Prostate gland (tissue), 2 donors: Measurements from ENCODE around the gene MT1E.
A peak's percentile ranks its signal among the peaks of the same experiment; 100 is the strongest.

Experiments used
- POLR2AphosphoS5 ChIP-seq: sonication (generic); formaldehyde crosslinking; IDR thresholded peaks from one replicate; pipeline ENCODE4 v1.6.1; 2017; ENCODE audit warnings: antibody characterized with exemption
- TF ChIP-seq, protein P1 (sequence below), 4 experiments: fragments of 200-600 bp in 2 of 4; fragments of 450-650 bp in 2 of 4; sonication (generic) in 2 of 4; IDR thresholded peaks; 1 replicate in 3 of 4; 2 replicates in 1 of 4; pipeline ENCODE4 v1.5.1; 2016 to 2019; ENCODE audit warnings: antibody characterized with exemption in 4 of 4, mild to moderate bottlenecking in 2 of 4, moderate library complexity in 2 of 4

DNA sequence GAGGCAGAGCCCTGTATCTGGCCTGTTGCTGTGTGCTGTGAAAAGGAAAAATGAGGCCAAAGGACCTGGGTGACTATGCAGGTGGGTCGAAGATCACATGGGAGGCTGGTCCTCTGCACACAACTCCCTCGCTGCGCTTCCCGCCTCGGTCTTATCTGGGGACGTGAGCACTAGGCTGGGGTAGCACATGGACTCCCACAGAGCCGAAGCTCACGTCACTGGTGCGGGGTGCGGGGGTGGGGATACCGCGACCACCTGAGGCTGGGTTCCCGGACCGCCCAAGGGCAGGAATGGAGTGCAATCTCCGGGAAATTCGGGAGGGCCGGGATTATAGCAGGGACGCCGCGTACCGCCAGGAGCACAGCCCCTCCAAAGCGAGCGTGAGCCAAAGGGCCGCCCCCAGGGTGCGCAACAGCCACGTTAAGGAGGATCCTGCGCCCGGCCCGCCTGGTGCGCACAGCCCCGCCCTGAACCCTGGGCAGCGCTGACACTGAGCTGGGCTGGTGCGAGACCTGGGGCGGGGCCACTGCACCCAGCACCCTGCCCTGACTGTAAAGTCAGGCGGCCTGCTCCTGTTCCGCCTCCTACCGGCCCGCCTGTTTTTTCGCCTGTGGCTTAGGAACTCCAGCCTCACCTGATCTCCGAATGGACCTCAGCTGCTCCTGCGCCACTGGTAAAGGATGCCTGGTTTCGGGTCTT, 17.6 kb downstream of the MT1E start:
- TF ChIP-seq, protein P1, sequence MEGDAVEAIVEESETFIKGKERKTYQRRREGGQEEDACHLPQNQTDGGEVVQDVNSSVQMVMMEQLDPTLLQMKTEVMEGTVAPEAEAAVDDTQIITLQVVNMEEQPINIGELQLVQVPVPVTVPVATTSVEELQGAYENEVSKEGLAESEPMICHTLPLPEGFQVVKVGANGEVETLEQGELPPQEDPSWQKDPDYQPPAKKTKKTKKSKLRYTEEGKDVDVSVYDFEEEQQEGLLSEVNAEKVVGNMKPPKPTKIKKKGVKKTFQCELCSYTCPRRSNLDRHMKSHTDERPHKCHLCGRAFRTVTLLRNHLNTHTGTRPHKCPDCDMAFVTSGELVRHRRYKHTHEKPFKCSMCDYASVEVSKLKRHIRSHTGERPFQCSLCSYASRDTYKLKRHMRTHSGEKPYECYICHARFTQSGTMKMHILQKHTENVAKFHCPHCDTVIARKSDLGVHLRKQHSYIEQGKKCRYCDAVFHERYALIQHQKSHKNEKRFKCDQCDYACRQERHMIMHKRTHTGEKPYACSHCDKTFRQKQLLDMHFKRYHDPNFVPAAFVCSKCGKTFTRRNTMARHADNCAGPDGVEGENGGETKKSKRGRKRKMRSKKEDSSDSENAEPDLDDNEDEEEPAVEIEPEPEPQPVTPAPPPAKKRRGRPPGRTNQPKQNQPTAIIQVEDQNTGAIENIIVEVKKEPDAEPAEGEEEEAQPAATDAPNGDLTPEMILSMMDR (IDR thresholded peaks at IDR 0.05): peak in 3 of 4 experiments; percentile 37 to 70 (median 51)
- peak; percentile 45 for TF ChIP-seq POLR2AphosphoS5
